CD14-positive monocyte (primary cell): Measurements from ENCODE around the gene SP6. TPM values are rescaled to one million over a fixed set of nuclear protein-coding genes. Genes with fewer than 3 reads are reported as not detected.
A peak's percentile ranks its signal among the peaks of the same experiment; 100 is the strongest.

ENCODE experiments used
- DNase-seq, 3 donors: peaks; one replicate each; pipeline ENCODE4 v3.0.0-alpha.2; 2011 to 2022
- H2AFZ ChIP-seq: 2 replicates; pipeline ENCODE4 v1.6.0; 2012; ENCODE audit warnings: mild to moderate bottlenecking, low read depth, low read length, inconsistent platforms; ENCODE audit not compliant: insufficient read depth, poor library complexity, severe bottlenecking
- H3K27ac ChIP-seq, 2 donors: 1 replicate in 1 of 2; 2 replicates in 1 of 2; pipeline ENCODE4 v1.5.1; 2012 to 2013; ENCODE audit warnings: low read length in 2 of 2, control low read depth in 1 of 2, inconsistent platforms in 1 of 2, low read depth in 1 of 2, mild to moderate bottlenecking in 1 of 2
- H3K27me3 ChIP-seq, 2 donors: one replicate each; pipeline versions ENCODE4 v1.6.0 to v1.6.1; 2011 to 2013; ENCODE audit warnings: low read length in 2 of 2; ENCODE audit not compliant: control insufficient read depth in 2 of 2, insufficient read depth in 2 of 2
- H3K36me3 ChIP-seq, 2 donors: replicated peaks in 1 of 2; 1 replicate in 1 of 2; 2 replicates in 1 of 2; pipeline versions ENCODE4 v1.5.1 to v1.6.1; 2012 to 2013; ENCODE audit warnings: low read length in 2 of 2, control low read depth in 1 of 2, inconsistent platforms in 1 of 2, mild to moderate bottlenecking in 1 of 2; ENCODE audit not compliant: insufficient read depth in 2 of 2, control insufficient read depth in 1 of 2
- H3K4me1 ChIP-seq, 2 donors: 1 replicate in 1 of 2; 2 replicates in 1 of 2; pipeline versions ENCODE4 v1.5.1 to v1.6.1; 2012 to 2013; ENCODE audit warnings: low read length in 2 of 2, control low read depth in 1 of 2, inconsistent platforms in 1 of 2, mild to moderate bottlenecking in 1 of 2, moderate library complexity in 1 of 2; ENCODE audit not compliant: insufficient read depth in 2 of 2, control insufficient read depth in 1 of 2
- H3K4me2 ChIP-seq: replicated peaks from 2 replicates; pipeline ENCODE3; 2012; ENCODE audit warnings: low read length, moderate library complexity, mild to moderate bottlenecking; ENCODE audit not compliant: poor library complexity, severe bottlenecking; ENCODE audit errors: extremely low read depth
- H3K4me3 ChIP-seq, 3 experiments: fragments of 200-600 bp in 1 of 3; sonication (generic) in 1 of 3; replicated peaks in 1 of 3; 1 replicate in 2 of 3; 2 replicates in 1 of 3; pipeline ENCODE4 v1.5.1; 2011 to 2013; ENCODE audit warnings: low read length in 3 of 3, mild to moderate bottlenecking in 3 of 3, control low read depth in 2 of 3, low read depth in 2 of 3, inconsistent platforms in 1 of 3, moderate library complexity in 1 of 3
- H3K79me2 ChIP-seq: 2 replicates; pipeline ENCODE4 v1.6.0; 2012; ENCODE audit warnings: mild to moderate bottlenecking, control low read depth, inconsistent platforms, low read length, moderate library complexity; ENCODE audit not compliant: insufficient read depth
- H3K9ac ChIP-seq: 2 replicates; pipeline ENCODE4 v1.6.0; 2017; ENCODE audit warnings: low read length, mild to moderate bottlenecking; ENCODE audit not compliant: insufficient read depth, poor library complexity, severe bottlenecking
- H3K9me3 ChIP-seq, 2 donors: replicated peaks in 1 of 2; 1 replicate in 1 of 2; 2 replicates in 1 of 2; pipeline versions ENCODE4 v1.5.1 to v1.6.1; 2012 to 2013; ENCODE audit warnings: low read length in 2 of 2, control low read depth in 1 of 2; ENCODE audit not compliant: control insufficient read depth in 1 of 2, insufficient read depth in 1 of 2
- H4K20me1 ChIP-seq: 2 replicates; pipeline ENCODE4 v1.6.0; 2012; ENCODE audit warnings: mild to moderate bottlenecking, low read length, control low read depth, moderate library complexity; ENCODE audit not compliant: insufficient read depth
- H3K27ac Mint-ChIP-seq, 7 donors: one replicate each; pipeline ENCODE4 v1.8.0; 2020; ENCODE audit warnings: mild to moderate bottlenecking in 7 of 7, mixed read lengths in 7 of 7, moderate library complexity in 6 of 7, inconsistent platforms in 2 of 7
- H3K27me3 Mint-ChIP-seq, 3 donors: one replicate each; pipeline ENCODE4 v1.8.0; 2021 to 2022; ENCODE audit warnings: low read depth in 3 of 3, mild to moderate bottlenecking in 3 of 3, mixed read lengths in 3 of 3, moderate library complexity in 3 of 3, inconsistent platforms in 1 of 3
- H3K36me3 Mint-ChIP-seq, 2 donors: one replicate each; pipeline ENCODE4 v1.8.0; 2020; ENCODE audit warnings: mixed read lengths in 2 of 2, inconsistent platforms in 1 of 2, mild to moderate bottlenecking in 1 of 2
- H3K4me1 Mint-ChIP-seq: one replicate; pipeline ENCODE4 v1.8.0; 2020; ENCODE audit warnings: mild to moderate bottlenecking, mixed read lengths
- H3K4me3 Mint-ChIP-seq, 2 donors: one replicate each; pipeline ENCODE4 v1.8.0; 2020; ENCODE audit warnings: mild to moderate bottlenecking in 2 of 2, mixed read lengths in 2 of 2, moderate library complexity in 1 of 2
- H3K9me3 Mint-ChIP-seq, 7 donors: one replicate each; pipeline ENCODE4 v1.8.0; 2020 to 2022; ENCODE audit warnings: mixed read lengths in 7 of 7, mild to moderate bottlenecking in 6 of 7, moderate library complexity in 6 of 7, inconsistent platforms in 2 of 7
- WGBS: methylation state at CpG from one replicate; pipeline ENCODE4 v1.1.5; 2013; ENCODE audit warnings: missing lambda C conversion rate; ENCODE audit not compliant: insufficient coverage; 5-methylcytosine and 5-hydroxymethylcytosine counted together
- intact Hi-C, 2 donors: fragments of 100-400 bp; cut with micrococcal nuclease; formaldehyde crosslinking; loops; one replicate each; pipeline versions ENCODE4 v1.15.0 to v1.15.1; 2023
- polyA plus RNA-seq, 3 donors: library from polyadenylated mRNA; depleted of rRNA in 1 of 3; unstranded in 2 of 3; stranded (reverse) in 1 of 3; fragments of 300-500 nt in 2 of 3; fragments of >200 nt in 1 of 3; fragmentation: Illumina TruSeq in 2 of 3; gene quantifications; 1 replicate in 2 of 3; 2 replicates in 1 of 3; pipeline ENCODE4 v1.2.3, GENCODE V29; 2012 to 2021
- TF ChIP-seq, protein P1 (sequence below): fragments of 200-600 bp; IDR thresholded peaks from one replicate; pipeline ENCODE4 v1.8.0; 2022; ENCODE audit warnings: antibody characterized with exemption, mild to moderate bottlenecking

The SP6 gene
- polyA plus RNA-seq, 3 donors: 0.06 TPM; not detected in 2

DNA sequence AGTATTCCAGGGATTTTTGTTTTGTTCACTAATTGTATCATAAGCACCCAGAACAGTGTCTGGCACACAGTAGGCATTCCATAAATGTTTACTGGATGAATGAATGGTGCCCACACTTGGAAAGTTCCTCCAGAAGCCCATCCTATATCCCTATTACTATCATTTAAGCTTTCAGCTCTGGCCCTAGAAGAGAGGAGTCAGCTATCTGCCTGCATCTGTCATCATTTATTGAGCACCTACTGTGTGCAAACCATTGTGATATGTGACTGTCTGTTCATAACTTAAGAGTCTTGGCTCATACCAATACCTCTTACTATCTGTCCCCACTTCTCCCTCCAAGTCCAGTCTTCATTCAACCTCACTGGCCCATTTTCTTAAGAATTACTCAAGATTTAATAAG, 20.1 kb upstream of the SP6 start:
- H3K4me1 Mint-ChIP-seq: peaks cover 10% of the 10 kb centered on the region
- peaks cover 29 to 64% (median 34%) of the 10 kb centered on the region in 3 donors for H3K27me3 Mint-ChIP-seq
- Histone ChIP-seq H3K27ac (no peak overlapping the region), H3K4me1 (no peaks in the 10 kb centered on the region), H4K20me1 (no peaks in the 10 kb centered on the region), H3K79me2 (no peaks in the 10 kb centered on the region), H3K36me3 (no peaks in the 10 kb centered on the region), H2AFZ (no peak overlapping the region), H3K9me3 (peaks cover 7% of the 10 kb centered on the region in 2 donors), H3K4me2 (no peak overlapping the region), H3K27me3 (peaks cover 24 to 30% of the 10 kb centered on the region in 2 donors), H3K9ac (no peak overlapping the region), H3K4me3 (no peak overlapping the region)
- H3K27ac Mint-ChIP-seq: no peak overlapping the region
- intact Hi-C loops: no loop called here
- H3K4me3 Mint-ChIP-seq: peak overlapping the region in 1 of 2 donors; percentile 66
- H3K36me3 Mint-ChIP-seq: no peaks in the 10 kb centered on the region
- TF ChIP-seq, protein P1, sequence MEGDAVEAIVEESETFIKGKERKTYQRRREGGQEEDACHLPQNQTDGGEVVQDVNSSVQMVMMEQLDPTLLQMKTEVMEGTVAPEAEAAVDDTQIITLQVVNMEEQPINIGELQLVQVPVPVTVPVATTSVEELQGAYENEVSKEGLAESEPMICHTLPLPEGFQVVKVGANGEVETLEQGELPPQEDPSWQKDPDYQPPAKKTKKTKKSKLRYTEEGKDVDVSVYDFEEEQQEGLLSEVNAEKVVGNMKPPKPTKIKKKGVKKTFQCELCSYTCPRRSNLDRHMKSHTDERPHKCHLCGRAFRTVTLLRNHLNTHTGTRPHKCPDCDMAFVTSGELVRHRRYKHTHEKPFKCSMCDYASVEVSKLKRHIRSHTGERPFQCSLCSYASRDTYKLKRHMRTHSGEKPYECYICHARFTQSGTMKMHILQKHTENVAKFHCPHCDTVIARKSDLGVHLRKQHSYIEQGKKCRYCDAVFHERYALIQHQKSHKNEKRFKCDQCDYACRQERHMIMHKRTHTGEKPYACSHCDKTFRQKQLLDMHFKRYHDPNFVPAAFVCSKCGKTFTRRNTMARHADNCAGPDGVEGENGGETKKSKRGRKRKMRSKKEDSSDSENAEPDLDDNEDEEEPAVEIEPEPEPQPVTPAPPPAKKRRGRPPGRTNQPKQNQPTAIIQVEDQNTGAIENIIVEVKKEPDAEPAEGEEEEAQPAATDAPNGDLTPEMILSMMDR: no peak
- no peak for DNase-seq
- peaks cover 3 to 8% (median 6%) of the 10 kb centered on the region in 7 donors for H3K9me3 Mint-ChIP-seq

DNA sequence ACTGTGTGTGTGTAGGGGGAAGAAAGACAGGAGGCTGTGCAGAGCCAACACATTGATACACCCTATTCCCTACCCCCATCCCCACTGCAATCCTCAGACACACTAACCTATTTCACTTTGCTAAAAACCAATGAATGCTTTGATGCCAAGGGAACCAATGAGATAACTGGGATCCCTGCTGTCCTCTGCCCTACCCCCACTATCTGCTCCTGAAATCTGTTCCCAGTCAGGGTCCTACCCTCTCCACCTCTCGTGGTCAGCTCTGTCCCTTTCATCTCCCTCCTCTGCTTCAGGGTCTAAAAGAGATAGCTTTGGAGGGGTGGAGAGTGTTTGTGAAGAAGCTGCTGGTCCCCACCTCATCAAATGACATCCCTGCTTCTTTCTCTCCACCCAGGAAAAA, 19.1 kb upstream of the SP6 start:
- Histone ChIP-seq H3K9ac (no peak overlapping the region), H3K4me2 (no peak overlapping the region), H3K9me3 (peaks cover 7% of the 10 kb centered on the region in 2 donors), H4K20me1 (no peaks in the 10 kb centered on the region), H3K79me2 (no peaks in the 10 kb centered on the region), H3K27me3 (peaks cover 24 to 30% of the 10 kb centered on the region in 2 donors), H3K36me3 (no peaks in the 10 kb centered on the region), H3K27ac (no peak overlapping the region), H3K4me1 (no peaks in the 10 kb centered on the region), H2AFZ (no peak overlapping the region), H3K4me3 (no peak overlapping the region)
- intact Hi-C loops: no loop called here
- no peak for DNase-seq
- peaks cover 32 to 70% (median 37%) of the 10 kb centered on the region in 3 donors for H3K27me3 Mint-ChIP-seq
- H3K36me3 Mint-ChIP-seq: no peaks in the 10 kb centered on the region
- TF ChIP-seq, protein P1: no peak
- H3K27ac Mint-ChIP-seq: no peak overlapping the region
- H3K4me1 Mint-ChIP-seq: peaks cover 11% of the 10 kb centered on the region
- H3K9me3 Mint-ChIP-seq: peaks cover 3 to 8% (median 6%) of the 10 kb centered on the region in 7 donors
- WGBS: no CpG with 5 or more reads among the region's 1 CpG
- no peak overlapping the region for H3K4me3 Mint-ChIP-seq
